ENCODE data around the gene TENM3.

The TENM3 gene

GRCh38 chr4:182736207-182736606, 493.0 kb downstream of the TENM3 start:
- no peak overlapping the region for H3K4me3 ChIP-seq (ENCODE audit: low read depth in 1 of 2, low read length in 2 of 2)
- no peak overlapping the region for H3K9ac ChIP-seq (ENCODE audit: low read depth in 1 of 2, low read length in 2 of 2)
- H3K27ac ChIP-seq (ENCODE audit: low read depth, low read length) = no peak overlapping the region
- H3K4me1 ChIP-seq (ENCODE audit: control insufficient read depth in 1 of 2, insufficient read depth in 2 of 2, low read length in 2 of 2) = no peaks in the 10 kb centered on the region
- H3K27me3 ChIP-seq (ENCODE audit: control insufficient read depth in 1 of 2, insufficient read depth in 2 of 2, low read length in 2 of 2) = no peaks in the 10 kb centered on the region
- no peaks in the 10 kb centered on the region for H3K36me3 ChIP-seq (ENCODE audit: control insufficient read depth in 1 of 2, insufficient read depth in 2 of 2, low read length in 2 of 2)
- no peaks in the 10 kb centered on the region for H3K9me3 ChIP-seq (ENCODE audit: control insufficient read depth in 1 of 2, low read length in 2 of 2)

GRCh38 chr4:182738283-182739047, 495.3 kb downstream of the TENM3 start:
- Histone ChIP-seq H3K4me3 (ENCODE audit: low read depth in 1 of 2, low read length in 2 of 2) (no peak overlapping the region), H3K9me3 (ENCODE audit: control insufficient read depth in 1 of 2, low read length in 2 of 2) (no peaks in the 10 kb centered on the region), H3K27me3 (ENCODE audit: control insufficient read depth in 1 of 2, insufficient read depth in 2 of 2, low read length in 2 of 2) (no peaks in the 10 kb centered on the region), H3K4me1 (ENCODE audit: control insufficient read depth in 1 of 2, insufficient read depth in 2 of 2, low read length in 2 of 2) (no peaks in the 10 kb centered on the region), H3K36me3 (ENCODE audit: control insufficient read depth in 1 of 2, insufficient read depth in 2 of 2, low read length in 2 of 2) (no peaks in the 10 kb centered on the region), H3K27ac (ENCODE audit: low read depth, low read length) (no peak overlapping the region), H3K9ac (ENCODE audit: low read depth in 1 of 2, low read length in 2 of 2) (no peak overlapping the region)

- Histone ChIP-seq H3K9me3 (ENCODE audit: control insufficient read depth in 1 of 2, low read length in 2 of 2) (no peaks in the 10 kb centered on the region), H3K4me1 (ENCODE audit: control insufficient read depth in 1 of 2, insufficient read depth in 2 of 2, low read length in 2 of 2) (no peaks in the 10 kb centered on the region), H3K27me3 (ENCODE audit: control insufficient read depth in 1 of 2, insufficient read depth in 2 of 2, low read length in 2 of 2) (no peaks in the 10 kb centered on the region), H3K36me3 (ENCODE audit: control insufficient read depth in 1 of 2, insufficient read depth in 2 of 2, low read length in 2 of 2) (no peaks in the 10 kb centered on the region), H3K27ac (ENCODE audit: low read depth, low read length) (no peak overlapping the region), H3K9ac (ENCODE audit: low read depth in 1 of 2, low read length in 2 of 2) (no peak overlapping the region), H3K4me3 (ENCODE audit: low read depth in 1 of 2, low read length in 2 of 2) (no peak overlapping the region)
These were observed 497.1 kb downstream of the TENM3 start for GRCh38 chr4:182740256-182740655.

GRCh38 chr4:182741054-182741453, 497.9 kb downstream of the TENM3 start:
- H3K4me1 ChIP-seq (ENCODE audit: control insufficient read depth in 1 of 2, insufficient read depth in 2 of 2, low read length in 2 of 2) = no peaks in the 10 kb centered on the region
- H3K36me3 ChIP-seq (ENCODE audit: control insufficient read depth in 1 of 2, insufficient read depth in 2 of 2, low read length in 2 of 2) = no peaks in the 10 kb centered on the region
- H3K9ac ChIP-seq (ENCODE audit: low read depth in 1 of 2, low read length in 2 of 2) = no peak overlapping the region
- H3K4me3 ChIP-seq (ENCODE audit: low read depth in 1 of 2, low read length in 2 of 2) = no peak overlapping the region
- H3K27me3 ChIP-seq (ENCODE audit: control insufficient read depth in 1 of 2, insufficient read depth in 2 of 2, low read length in 2 of 2) = no peaks in the 10 kb centered on the region
- no peaks in the 10 kb centered on the region for H3K9me3 ChIP-seq (ENCODE audit: control insufficient read depth in 1 of 2, low read length in 2 of 2)
- H3K27ac ChIP-seq (ENCODE audit: low read depth, low read length) = no peak overlapping the region

- no peak overlapping the region for H3K9ac ChIP-seq (ENCODE audit: low read depth in 1 of 2, low read length in 2 of 2)
- no peak overlapping the region for H3K27ac ChIP-seq (ENCODE audit: low read depth, low read length)
- H3K4me1 ChIP-seq (ENCODE audit: control insufficient read depth in 1 of 2, insufficient read depth in 2 of 2, low read length in 2 of 2) = no peaks in the 10 kb centered on the region
- H3K4me3 ChIP-seq (ENCODE audit: low read depth in 1 of 2, low read length in 2 of 2) = no peak overlapping the region
- no peaks in the 10 kb centered on the region for H3K9me3 ChIP-seq (ENCODE audit: control insufficient read depth in 1 of 2, low read length in 2 of 2)
- H3K36me3 ChIP-seq (ENCODE audit: control insufficient read depth in 1 of 2, insufficient read depth in 2 of 2, low read length in 2 of 2) = no peaks in the 10 kb centered on the region
- no peaks in the 10 kb centered on the region for H3K27me3 ChIP-seq (ENCODE audit: control insufficient read depth in 1 of 2, insufficient read depth in 2 of 2, low read length in 2 of 2)
These were observed 498.7 kb downstream of the TENM3 start for GRCh38 chr4:182741914-182742313.

DNA sequence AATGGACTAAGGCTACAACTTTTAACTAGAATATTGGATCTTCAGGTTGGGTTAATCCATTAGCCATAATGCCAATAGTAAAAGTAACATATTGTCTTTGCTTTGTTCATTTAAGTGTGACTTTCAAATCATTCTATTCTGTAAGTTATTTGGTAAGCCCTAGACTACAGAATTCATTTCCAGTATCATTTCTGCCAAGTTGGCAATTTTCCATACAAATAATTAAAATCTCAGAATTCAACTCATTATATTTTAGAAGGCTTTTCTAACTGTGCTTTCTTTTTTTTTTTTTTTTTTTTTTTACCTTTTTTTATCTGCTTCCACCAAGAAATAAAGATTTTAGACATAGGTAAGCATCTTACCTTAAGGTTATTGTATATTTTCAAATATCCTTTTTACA, 500.6 kb downstream of the TENM3 start:
- Histone ChIP-seq H3K4me1 (ENCODE audit: control insufficient read depth in 1 of 2, insufficient read depth in 2 of 2, low read length in 2 of 2) (no peaks in the 10 kb centered on the region), H3K9me3 (ENCODE audit: control insufficient read depth in 1 of 2, low read length in 2 of 2) (no peaks in the 10 kb centered on the region), H3K4me3 (ENCODE audit: low read depth in 1 of 2, low read length in 2 of 2) (no peak overlapping the region), H3K9ac (ENCODE audit: low read depth in 1 of 2, low read length in 2 of 2) (no peak overlapping the region), H3K27ac (ENCODE audit: low read depth, low read length) (no peak overlapping the region), H3K36me3 (ENCODE audit: control insufficient read depth in 1 of 2, insufficient read depth in 2 of 2, low read length in 2 of 2) (no peaks in the 10 kb centered on the region), H3K27me3 (ENCODE audit: control insufficient read depth in 1 of 2, insufficient read depth in 2 of 2, low read length in 2 of 2) (no peaks in the 10 kb centered on the region)

DNA sequence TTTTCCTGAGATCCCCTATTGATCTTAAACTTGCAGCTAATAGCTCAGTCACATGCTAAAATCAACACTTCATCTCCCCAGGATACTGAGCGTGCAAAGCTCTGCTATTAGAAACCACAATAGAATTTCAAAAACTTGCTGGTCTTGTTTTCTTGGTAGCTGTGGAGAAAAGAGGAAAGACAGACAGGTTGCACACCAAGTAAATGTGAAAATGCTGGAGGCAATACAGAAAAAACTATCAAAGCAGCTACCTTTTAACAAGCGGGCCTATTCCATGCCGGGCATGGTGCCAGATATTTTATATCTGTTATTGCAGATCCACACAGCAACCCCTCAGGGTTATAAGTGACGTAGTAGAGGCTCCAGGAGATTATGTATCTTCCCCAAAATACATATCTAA, 502.0 kb downstream of the TENM3 start:
- no peaks in the 10 kb centered on the region for H3K9me3 ChIP-seq (ENCODE audit: control insufficient read depth in 1 of 2, low read length in 2 of 2)
- H3K27me3 ChIP-seq (ENCODE audit: control insufficient read depth in 1 of 2, insufficient read depth in 2 of 2, low read length in 2 of 2) = no peaks in the 10 kb centered on the region
- no peak overlapping the region for H3K4me3 ChIP-seq (ENCODE audit: low read depth in 1 of 2, low read length in 2 of 2)
- H3K27ac ChIP-seq (ENCODE audit: low read depth, low read length) = no peak overlapping the region
- no peak overlapping the region for H3K9ac ChIP-seq (ENCODE audit: low read depth in 1 of 2, low read length in 2 of 2)
- no peaks in the 10 kb centered on the region for H3K4me1 ChIP-seq (ENCODE audit: control insufficient read depth in 1 of 2, insufficient read depth in 2 of 2, low read length in 2 of 2)
- H3K36me3 ChIP-seq (ENCODE audit: control insufficient read depth in 1 of 2, insufficient read depth in 2 of 2, low read length in 2 of 2) = no peaks in the 10 kb centered on the region

- Histone ChIP-seq H3K27me3 (ENCODE audit: control insufficient read depth in 1 of 2, insufficient read depth in 2 of 2, low read length in 2 of 2) (no peaks in the 10 kb centered on the region), H3K9ac (ENCODE audit: low read depth in 1 of 2, low read length in 2 of 2) (no peak overlapping the region), H3K36me3 (ENCODE audit: control insufficient read depth in 1 of 2, insufficient read depth in 2 of 2, low read length in 2 of 2) (no peaks in the 10 kb centered on the region), H3K4me1 (ENCODE audit: control insufficient read depth in 1 of 2, insufficient read depth in 2 of 2, low read length in 2 of 2) (no peaks in the 10 kb centered on the region), H3K9me3 (ENCODE audit: control insufficient read depth in 1 of 2, low read length in 2 of 2) (no peaks in the 10 kb centered on the region), H3K27ac (ENCODE audit: low read depth, low read length) (no peak overlapping the region), H3K4me3 (ENCODE audit: low read depth in 1 of 2, low read length in 2 of 2) (no peak overlapping the region)
These were observed 503.7 kb downstream of the TENM3 start for GRCh38 chr4:182746876-182747275.

DNA sequence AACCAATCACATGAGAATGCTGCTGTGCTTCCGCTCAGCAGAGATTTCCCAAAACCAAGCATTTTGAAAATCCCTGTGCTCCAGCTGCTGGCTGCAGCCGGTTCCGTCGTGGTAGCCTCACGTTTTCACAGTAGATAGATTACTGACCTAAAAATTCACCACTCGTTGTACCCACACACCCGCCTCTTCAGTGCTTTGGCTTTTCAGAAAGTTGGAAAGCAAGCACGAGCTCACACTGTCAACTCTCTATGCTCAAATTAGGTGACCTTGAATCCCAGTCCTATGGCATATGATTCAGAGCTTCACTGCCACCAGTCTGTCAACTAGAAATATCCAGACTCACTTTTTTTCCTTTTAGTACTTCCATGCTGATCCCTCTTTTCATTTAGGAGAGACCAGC, 505.1 kb downstream of the TENM3 start:
- Histone ChIP-seq H3K4me1 (ENCODE audit: control insufficient read depth in 1 of 2, insufficient read depth in 2 of 2, low read length in 2 of 2) (no peaks in the 10 kb centered on the region), H3K9me3 (ENCODE audit: control insufficient read depth in 1 of 2, low read length in 2 of 2) (no peaks in the 10 kb centered on the region), H3K27me3 (ENCODE audit: control insufficient read depth in 1 of 2, insufficient read depth in 2 of 2, low read length in 2 of 2) (no peaks in the 10 kb centered on the region), H3K4me3 (ENCODE audit: low read depth in 1 of 2, low read length in 2 of 2) (no peak overlapping the region), H3K36me3 (ENCODE audit: control insufficient read depth in 1 of 2, insufficient read depth in 2 of 2, low read length in 2 of 2) (no peaks in the 10 kb centered on the region), H3K27ac (ENCODE audit: low read depth, low read length) (no peak overlapping the region), H3K9ac (ENCODE audit: low read depth in 1 of 2, low read length in 2 of 2) (no peak overlapping the region)

- Histone ChIP-seq H3K27ac (ENCODE audit: low read depth, low read length) (no peak overlapping the region), H3K4me1 (ENCODE audit: control insufficient read depth in 1 of 2, insufficient read depth in 2 of 2, low read length in 2 of 2) (no peaks in the 10 kb centered on the region), H3K9me3 (ENCODE audit: control insufficient read depth in 1 of 2, low read length in 2 of 2) (no peaks in the 10 kb centered on the region), H3K36me3 (ENCODE audit: control insufficient read depth in 1 of 2, insufficient read depth in 2 of 2, low read length in 2 of 2) (no peaks in the 10 kb centered on the region), H3K27me3 (ENCODE audit: control insufficient read depth in 1 of 2, insufficient read depth in 2 of 2, low read length in 2 of 2) (no peaks in the 10 kb centered on the region), H3K9ac (ENCODE audit: low read depth in 1 of 2, low read length in 2 of 2) (no peak overlapping the region), H3K4me3 (ENCODE audit: low read depth in 1 of 2, low read length in 2 of 2) (no peak overlapping the region)
These were observed 505.7 kb downstream of the TENM3 start for GRCh38 chr4:182748949-182749348.
